SK-N-SH (cell line): Measurements from ENCODE around the gene STK32C. TPM values are rescaled to one million over a fixed set of nuclear protein-coding genes. Genes with fewer than 3 reads are reported as not detected.

Experiments
- CTCF ChIA-PET: fragments of 300-600, 350-600 bp; formaldehyde crosslinking; extraction: SDS; loops from one replicate; lab custom pipeline; 2021; lab: Yijun Ruan, JAX
- POLR2A ChIA-PET: fragments of 350-600 bp; sonication (Branson Sonifier 250); formaldehyde crosslinking; extraction: SDS; loops from one replicate; lab custom pipeline; 2020; ENCODE audit warnings: antibody characterized with exemption, inconsistent platforms; lab: Yijun Ruan, JAX
- DNase-seq: peaks from one replicate; pipeline ENCODE4 v3.0.0; 2012
- H2AFZ ChIP-seq: fragments of 200-600 bp; sonication (generic); 2 replicates; pipeline ENCODE4 v1.8.1; 2016; ENCODE audit warnings: antibody characterized with exemption, mild to moderate bottlenecking, low read depth
- H3F3A ChIP-seq: fragments of 200-600 bp; sonication (generic); replicated peaks from 2 replicates; pipeline ENCODE3; 2016; ENCODE audit warnings: antibody characterized with exemption, mild to moderate bottlenecking; ENCODE audit not compliant: insufficient read depth
- H3K27ac ChIP-seq, 2 experiments: fragments of 200-500 bp in 1 of 2; fragments of 200-600 bp in 1 of 2; sonication (Bioruptor generic) in 1 of 2; sonication (generic), shearing (Covaris generic) in 1 of 2; 2 replicates each; pipeline versions ENCODE4 v1.5.1 to v1.6.1; 2014 to 2016; ENCODE audit warnings: low read depth in 2 of 2, inconsistent platforms in 1 of 2, low read length in 1 of 2, mild to moderate bottlenecking in 1 of 2, mixed read lengths in 1 of 2
- H3K27me3 ChIP-seq: fragments of 200-600 bp; sonication (generic), shearing (Covaris generic); 2 replicates; pipeline ENCODE4 v1.6.1; 2016; ENCODE audit warnings: mixed run types; ENCODE audit not compliant: insufficient read depth
- H3K36me3 ChIP-seq, 2 experiments: fragments of 200-500 bp in 1 of 2; fragments of 200-600 bp in 1 of 2; sonication (Bioruptor generic) in 1 of 2; sonication (generic) in 1 of 2; replicated peaks in 1 of 2; 2 replicates each; pipeline versions ENCODE3 to v1.5.1; 2014 to 2016; ENCODE audit warnings: low read length in 1 of 2, mild to moderate bottlenecking in 1 of 2; ENCODE audit not compliant: insufficient read depth in 2 of 2, control insufficient read depth in 1 of 2
- H3K4me1 ChIP-seq, 2 experiments: fragments of 200-500 bp in 1 of 2; fragments of 200-600 bp in 1 of 2; sonication (Bioruptor generic) in 1 of 2; sonication (generic), shearing (Covaris generic) in 1 of 2; 2 replicates each; pipeline versions ENCODE4 v1.5.1 to v1.6.1; 2014 to 2016; ENCODE audit warnings: low read depth in 1 of 2, low read length in 1 of 2, mixed run types in 1 of 2; ENCODE audit not compliant: insufficient read depth in 2 of 2, control insufficient read depth in 1 of 2
- H3K4me2 ChIP-seq: fragments of 200-600 bp; sonication (generic), shearing (Covaris generic); 2 replicates; pipeline ENCODE4 v1.6.1; 2017; ENCODE audit warnings: mixed run types
- H3K4me3 ChIP-seq, 2 experiments: fragments of 200-500 bp in 1 of 2; fragments of 200-600 bp in 1 of 2; sonication (Bioruptor generic) in 1 of 2; sonication (generic), shearing (Covaris generic) in 1 of 2; 2 replicates each; pipeline versions ENCODE4 v1.5.1 to v1.8.1; 2014 to 2016; ENCODE audit warnings: low read depth in 2 of 2, inconsistent platforms in 1 of 2, low read length in 1 of 2, mild to moderate bottlenecking in 1 of 2, mixed read lengths in 1 of 2, moderate library complexity in 1 of 2
- H3K79me2 ChIP-seq: fragments of 200-600 bp; sonication (generic); 2 replicates; pipeline ENCODE4 v1.8.1; 2017; ENCODE audit warnings: mild to moderate bottlenecking; ENCODE audit not compliant: insufficient read depth
- H3K9ac ChIP-seq: fragments of 200-600 bp; sonication (generic); 2 replicates; pipeline ENCODE4 v1.6.1; 2017; ENCODE audit warnings: mixed run types
- H3K9me2 ChIP-seq: fragments of 200-600 bp; sonication (generic); 2 replicates; pipeline ENCODE4 v1.6.1; 2017; ENCODE audit warnings: mixed run types
- H3K9me3 ChIP-seq: fragments of 200-600 bp; sonication (generic); 2 replicates; pipeline ENCODE4 v1.6.1; 2017; ENCODE audit warnings: mixed run types, mild to moderate bottlenecking, moderate library complexity
- H4K20me1 ChIP-seq: fragments of 200-600 bp; sonication (generic); 2 replicates; pipeline ENCODE4 v1.6.1; 2017; ENCODE audit warnings: mild to moderate bottlenecking, mixed run types; ENCODE audit not compliant: insufficient read depth
- CHD2 ChIP-seq: fragments of 150-350 bp; IDR thresholded peaks from 2 replicates; pipeline ENCODE4 v1.6.1; 2018; ENCODE audit warnings: low read length; ENCODE audit not compliant: partially characterized antibody
- EP300 ChIP-seq, 2 experiments: IDR thresholded peaks; 2 replicates each; pipeline versions ENCODE4 v1.4.0 to v1.6.1; 2012; ENCODE audit warnings: borderline replicate concordance in 1 of 2, low read depth in 1 of 2, low read length in 1 of 2
- FOSL2 ChIP-seq: IDR thresholded peaks from 2 replicates; pipeline ENCODE4 v1.4.0; 2012; ENCODE audit warnings: low read depth, mild to moderate bottlenecking, moderate library complexity, borderline replicate concordance
- FOXM1 ChIP-seq: IDR thresholded peaks from 2 replicates; pipeline ENCODE4 v1.4.0; 2012; ENCODE audit warnings: low read depth, mild to moderate bottlenecking
- GABPA ChIP-seq: IDR thresholded peaks from 2 replicates; pipeline ENCODE4 v1.4.0; 2012; ENCODE audit warnings: low read depth, mild to moderate bottlenecking
- GATA2 ChIP-seq: sonication (generic); formaldehyde crosslinking; IDR thresholded peaks from 2 replicates; pipeline ENCODE4 v1.5.0; 2020; ENCODE audit warnings: mild to moderate bottlenecking, missing genetic modification reagents
- NRF1 ChIP-seq: IDR thresholded peaks from 2 replicates; pipeline ENCODE4 v1.6.1; 2012; ENCODE audit warnings: low read depth, mild to moderate bottlenecking, low read length
- POLR2AphosphoS5 ChIP-seq: IDR thresholded peaks from 2 replicates; pipeline ENCODE4 v1.6.1; 2012; ENCODE audit warnings: low read depth, low read length
- RAD21 ChIP-seq: IDR thresholded peaks from 2 replicates; pipeline ENCODE4 v1.6.1; 2012; ENCODE audit warnings: mild to moderate bottlenecking, low read length
- RCOR1 ChIP-seq: fragments of 150-350 bp; IDR thresholded peaks from 2 replicates; pipeline ENCODE4 v1.6.1; 2017; ENCODE audit warnings: antibody characterized with exemption, low read length
- RXRA ChIP-seq: IDR thresholded peaks from 2 replicates; pipeline ENCODE4 v1.4.0; 2012; ENCODE audit warnings: low read depth, mild to moderate bottlenecking, borderline replicate concordance
- TAF1 ChIP-seq: IDR thresholded peaks from 2 replicates; pipeline ENCODE4 v1.6.1; 2012; ENCODE audit warnings: low read depth, mild to moderate bottlenecking, low read length, moderate library complexity, borderline replicate concordance
- YY1 ChIP-seq: IDR thresholded peaks from 2 replicates; pipeline ENCODE4 v1.4.0; 2012; ENCODE audit warnings: low read depth, mild to moderate bottlenecking
- WGBS: methylation state at CpG from one replicate; pipeline ENCODE4 v1.1.6; 2017; ENCODE audit warnings: low lambda C conversion rate; 5-methylcytosine and 5-hydroxymethylcytosine counted together
- polyA plus RNA-seq, 3 experiments: library from polyadenylated mRNA; depleted of rRNA; stranded (reverse); fragments of >200 nt; gene quantifications; 2 replicates each; pipeline ENCODE4 v1.2.3, GENCODE V29; 2012
- TF ChIP-seq, protein P1 (sequence below): IDR thresholded peaks from 2 replicates; pipeline ENCODE4 v1.4.0; 2012; ENCODE audit warnings: low read depth, borderline replicate concordance
- TF ChIP-seq, protein P2 (sequence below): IDR thresholded peaks from 2 replicates; pipeline ENCODE4 v1.6.1; 2012; ENCODE audit warnings: mild to moderate bottlenecking, low read depth, low read length, moderate library complexity
- TF ChIP-seq, protein P3 (sequence below): IDR thresholded peaks from 2 replicates; pipeline ENCODE4 v1.4.0; 2012; ENCODE audit warnings: low read depth
- TF ChIP-seq, protein P4 (sequence below): fragments of 200-600 bp; sonication (generic); IDR thresholded peaks from 2 replicates; pipeline ENCODE4 v1.6.1; 2017; ENCODE audit warnings: antibody characterized with exemption, mild to moderate bottlenecking, moderate library complexity
- TF ChIP-seq, protein P5 (sequence below): IDR thresholded peaks from 2 replicates; pipeline ENCODE4 v1.4.0; 2012; ENCODE audit warnings: low read depth, borderline replicate concordance

Gene STK32C
- polyA plus RNA-seq, 1 of the 3 experiments (the other 2 are of a cell fraction) = 27.8 TPM

GRCh38 chr10:132259702-132260482 is 47.9 kb downstream of the STK32C start (continued):
- TF ChIP-seq, protein P1, sequence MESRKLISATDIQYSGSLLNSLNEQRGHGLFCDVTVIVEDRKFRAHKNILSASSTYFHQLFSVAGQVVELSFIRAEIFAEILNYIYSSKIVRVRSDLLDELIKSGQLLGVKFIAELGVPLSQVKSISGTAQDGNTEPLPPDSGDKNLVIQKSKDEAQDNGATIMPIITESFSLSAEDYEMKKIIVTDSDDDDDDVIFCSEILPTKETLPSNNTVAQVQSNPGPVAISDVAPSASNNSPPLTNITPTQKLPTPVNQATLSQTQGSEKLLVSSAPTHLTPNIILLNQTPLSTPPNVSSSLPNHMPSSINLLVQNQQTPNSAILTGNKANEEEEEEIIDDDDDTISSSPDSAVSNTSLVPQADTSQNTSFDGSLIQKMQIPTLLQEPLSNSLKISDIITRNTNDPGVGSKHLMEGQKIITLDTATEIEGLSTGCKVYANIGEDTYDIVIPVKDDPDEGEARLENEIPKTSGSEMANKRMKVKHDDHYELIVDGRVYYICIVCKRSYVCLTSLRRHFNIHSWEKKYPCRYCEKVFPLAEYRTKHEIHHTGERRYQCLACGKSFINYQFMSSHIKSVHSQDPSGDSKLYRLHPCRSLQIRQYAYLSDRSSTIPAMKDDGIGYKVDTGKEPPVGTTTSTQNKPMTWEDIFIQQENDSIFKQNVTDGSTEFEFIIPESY = no peak
- TF ChIP-seq GABPA (no peak), CHD2 (no peak), FOXM1 (no peak), EP300 (IDR thresholded peaks at IDR 0.05; ENCODE audit: borderline replicate concordance in 1 of 2, low read depth in 1 of 2, low read length in 1 of 2) (no peak), TAF1 (no peak)
- TF ChIP-seq, protein P2, sequence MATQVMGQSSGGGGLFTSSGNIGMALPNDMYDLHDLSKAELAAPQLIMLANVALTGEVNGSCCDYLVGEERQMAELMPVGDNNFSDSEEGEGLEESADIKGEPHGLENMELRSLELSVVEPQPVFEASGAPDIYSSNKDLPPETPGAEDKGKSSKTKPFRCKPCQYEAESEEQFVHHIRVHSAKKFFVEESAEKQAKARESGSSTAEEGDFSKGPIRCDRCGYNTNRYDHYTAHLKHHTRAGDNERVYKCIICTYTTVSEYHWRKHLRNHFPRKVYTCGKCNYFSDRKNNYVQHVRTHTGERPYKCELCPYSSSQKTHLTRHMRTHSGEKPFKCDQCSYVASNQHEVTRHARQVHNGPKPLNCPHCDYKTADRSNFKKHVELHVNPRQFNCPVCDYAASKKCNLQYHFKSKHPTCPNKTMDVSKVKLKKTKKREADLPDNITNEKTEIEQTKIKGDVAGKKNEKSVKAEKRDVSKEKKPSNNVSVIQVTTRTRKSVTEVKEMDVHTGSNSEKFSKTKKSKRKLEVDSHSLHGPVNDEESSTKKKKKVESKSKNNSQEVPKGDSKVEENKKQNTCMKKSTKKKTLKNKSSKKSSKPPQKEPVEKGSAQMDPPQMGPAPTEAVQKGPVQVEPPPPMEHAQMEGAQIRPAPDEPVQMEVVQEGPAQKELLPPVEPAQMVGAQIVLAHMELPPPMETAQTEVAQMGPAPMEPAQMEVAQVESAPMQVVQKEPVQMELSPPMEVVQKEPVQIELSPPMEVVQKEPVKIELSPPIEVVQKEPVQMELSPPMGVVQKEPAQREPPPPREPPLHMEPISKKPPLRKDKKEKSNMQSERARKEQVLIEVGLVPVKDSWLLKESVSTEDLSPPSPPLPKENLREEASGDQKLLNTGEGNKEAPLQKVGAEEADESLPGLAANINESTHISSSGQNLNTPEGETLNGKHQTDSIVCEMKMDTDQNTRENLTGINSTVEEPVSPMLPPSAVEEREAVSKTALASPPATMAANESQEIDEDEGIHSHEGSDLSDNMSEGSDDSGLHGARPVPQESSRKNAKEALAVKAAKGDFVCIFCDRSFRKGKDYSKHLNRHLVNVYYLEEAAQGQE = no peak
- TF ChIP-seq, all 33 proteins: peak for 0

DNA sequence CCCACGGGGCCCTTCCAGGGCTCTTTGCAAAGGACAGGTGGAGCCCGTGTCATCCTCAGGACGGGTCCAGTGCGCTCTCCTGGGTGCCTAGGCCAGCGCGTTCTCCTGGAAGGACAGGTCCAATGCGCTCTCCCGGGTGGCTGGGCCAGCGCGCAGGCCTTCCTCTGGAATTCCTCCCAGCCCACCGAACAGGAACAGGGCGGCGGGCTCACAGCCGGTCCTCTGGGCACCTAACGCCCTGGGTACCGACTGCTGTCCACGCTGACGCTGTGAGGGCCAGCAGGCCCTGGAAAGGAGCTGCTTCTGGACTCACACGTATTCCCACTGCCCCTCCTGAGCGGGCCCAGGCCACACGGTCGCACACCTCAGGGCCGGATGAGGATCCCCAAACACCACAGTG is 49.3 kb downstream of the STK32C start:
- H2AFZ ChIP-seq = no peak overlapping the region
- H3K9ac ChIP-seq = no peak overlapping the region
- no peaks in the 10 kb centered on the region for H3K27me3 ChIP-seq
- no peaks in the 10 kb centered on the region for H3K36me3 ChIP-seq
- ChIA-PET CTCF (no interaction called here), POLR2A (no interaction called here)
- H3K4me2 ChIP-seq = no peak overlapping the region
- no peaks in the 10 kb centered on the region for H4K20me1 ChIP-seq
- TF ChIP-seq RXRA (no peak), RCOR1 (no peak), GATA2 (CRISPR knock-in tag) (no peak), CHD2 (no peak), RAD21 (no peak), YY1 (no peak), NRF1 (no peak), FOXM1 (no peak), POLR2AphosphoS5 (no peak), FOSL2 (no peak)
- TF ChIP-seq, protein P3, sequence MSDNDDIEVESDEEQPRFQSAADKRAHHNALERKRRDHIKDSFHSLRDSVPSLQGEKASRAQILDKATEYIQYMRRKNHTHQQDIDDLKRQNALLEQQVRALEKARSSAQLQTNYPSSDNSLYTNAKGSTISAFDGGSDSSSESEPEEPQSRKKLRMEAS = no peak
- TF ChIP-seq, protein P4, sequence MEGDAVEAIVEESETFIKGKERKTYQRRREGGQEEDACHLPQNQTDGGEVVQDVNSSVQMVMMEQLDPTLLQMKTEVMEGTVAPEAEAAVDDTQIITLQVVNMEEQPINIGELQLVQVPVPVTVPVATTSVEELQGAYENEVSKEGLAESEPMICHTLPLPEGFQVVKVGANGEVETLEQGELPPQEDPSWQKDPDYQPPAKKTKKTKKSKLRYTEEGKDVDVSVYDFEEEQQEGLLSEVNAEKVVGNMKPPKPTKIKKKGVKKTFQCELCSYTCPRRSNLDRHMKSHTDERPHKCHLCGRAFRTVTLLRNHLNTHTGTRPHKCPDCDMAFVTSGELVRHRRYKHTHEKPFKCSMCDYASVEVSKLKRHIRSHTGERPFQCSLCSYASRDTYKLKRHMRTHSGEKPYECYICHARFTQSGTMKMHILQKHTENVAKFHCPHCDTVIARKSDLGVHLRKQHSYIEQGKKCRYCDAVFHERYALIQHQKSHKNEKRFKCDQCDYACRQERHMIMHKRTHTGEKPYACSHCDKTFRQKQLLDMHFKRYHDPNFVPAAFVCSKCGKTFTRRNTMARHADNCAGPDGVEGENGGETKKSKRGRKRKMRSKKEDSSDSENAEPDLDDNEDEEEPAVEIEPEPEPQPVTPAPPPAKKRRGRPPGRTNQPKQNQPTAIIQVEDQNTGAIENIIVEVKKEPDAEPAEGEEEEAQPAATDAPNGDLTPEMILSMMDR = no peak
- TF ChIP-seq, protein P5, sequence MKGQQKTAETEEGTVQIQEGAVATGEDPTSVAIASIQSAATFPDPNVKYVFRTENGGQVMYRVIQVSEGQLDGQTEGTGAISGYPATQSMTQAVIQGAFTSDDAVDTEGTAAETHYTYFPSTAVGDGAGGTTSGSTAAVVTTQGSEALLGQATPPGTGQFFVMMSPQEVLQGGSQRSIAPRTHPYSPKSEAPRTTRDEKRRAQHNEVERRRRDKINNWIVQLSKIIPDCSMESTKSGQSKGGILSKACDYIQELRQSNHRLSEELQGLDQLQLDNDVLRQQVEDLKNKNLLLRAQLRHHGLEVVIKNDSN = no peak
- H3K9me3 ChIP-seq = no peaks in the 10 kb centered on the region
- no peaks in the 10 kb centered on the region for H3F3A ChIP-seq
- no peaks in the 10 kb centered on the region for H3K79me2 ChIP-seq
- H3K4me1 ChIP-seq = peaks cover 0 to 18% of the 10 kb centered on the region in 2 experiments; a peak in 1 of 4 replicates
- no peaks in the 10 kb centered on the region for H3K9me2 ChIP-seq
- DNase-seq = no peak
- no peak overlapping the region for H3K4me3 ChIP-seq
- WGBS = 72% methylated on average over 7 of the region's 23 CpGs
- no peak overlapping the region for H3K27ac ChIP-seq
